ENCODE measurements around the gene XAF1.
"Not testable (repeated sequence)": the region's sequence is repeated elsewhere in the genome, so short reads cannot be mapped to it uniquely, and the experiment has no call there.

Gene XAF1

GRCh38 chr17:6755281-6755680 is 565 bp upstream of the XAF1 start:
- no peak for DNase-seq

- no peak for DNase-seq
Measured at GRCh38 chr17:6756425-6757031, 682 bp downstream of the XAF1 start.

- DNase-seq: no peak
Measured at GRCh38 chr17:6757747-6758146, 1.9 kb downstream of the XAF1 start.

GRCh38 chr17:6761779-6762178 is 5.9 kb downstream of the XAF1 start:
- no peak for DNase-seq

GRCh38 chr17:6768447-6768846 is 12.6 kb downstream of the XAF1 start:
- no peak for DNase-seq

GRCh38 chr17:6772016-6772415 is 16.2 kb downstream of the XAF1 start:
- no peak for DNase-seq

GRCh38 chr17:6774906-6775305 is 19.1 kb downstream of the XAF1 start:
- DNase-seq: not testable (repeated sequence)

- no peak for DNase-seq
Measured at GRCh38 chr17:6775871-6776405, 20.1 kb downstream of the XAF1 start, which contains the start of gene FBXO39. Gene FBXO39, plus strand, starts transcription at chr17:6776215. Its CDS starts 3,654 bp downstream, at chr17:6779869.

- DNase-seq: no peak
Measured at GRCh38 chr17:6779411-6779810, 23.6 kb downstream of the XAF1 start.

- DNase-seq: no peak
Measured at GRCh38 chr17:6780001-6780400, 24.2 kb downstream of the XAF1 start.

- no peak for DNase-seq
Measured at GRCh38 chr17:6780886-6781285, 25.0 kb downstream of the XAF1 start.

GRCh38 chr17:6782244-6782643 is 26.4 kb downstream of the XAF1 start:
- no peak for DNase-seq

- no peak for DNase-seq
Measured at GRCh38 chr17:6786618-6787017, 30.8 kb downstream of the XAF1 start.

- DNase-seq: no peak
Measured at GRCh38 chr17:6787081-6787693, 31.3 kb downstream of the XAF1 start.

GRCh38 chr17:6789146-6789545 is 33.3 kb downstream of the XAF1 start:
- DNase-seq: no peak

- DNase-seq: no peak
Measured at GRCh38 chr17:6793748-6794493, 38.1 kb downstream of the XAF1 start.

GRCh38 chr17:6796017-6796886 is 40.4 kb downstream of the XAF1 start:
- no peak for DNase-seq

- no peak for DNase-seq
Measured at GRCh38 chr17:6796887-6797490, 41.1 kb downstream of the XAF1 start.

- DNase-seq: no peak
Measured at GRCh38 chr17:6797718-6798351, 42.0 kb downstream of the XAF1 start.

GRCh38 chr17:6799738-6800137 is 43.9 kb downstream of the XAF1 start:
- DNase-seq: no peak

- DNase-seq: no peak
Measured at GRCh38 chr17:6800422-6801027, 44.7 kb downstream of the XAF1 start.

- DNase-seq: no peak
Measured at GRCh38 chr17:6811510-6811909, 55.7 kb downstream of the XAF1 start.

All from NCI-H2227 treated with DMSO at 0.1 percent for 48 hours (cell line).